Thyroid gland (tissue), 4 donors: Measurements from ENCODE around the gene DCP1B. TPM values are rescaled to one million over a fixed set of nuclear protein-coding genes. Genes with fewer than 3 reads are reported as not detected.

ENCODE experiments used
- DNase-seq, 2 donors: peaks; one replicate each; pipeline ENCODE4 v3.0.0-alpha.2; 2019
- H3K27ac ChIP-seq, 3 donors: fragments of 200-600 bp; sonication (generic); 1 replicate in 2 of 3; 2 replicates in 1 of 3; pipeline ENCODE4 v1.5.1; 2016 to 2019; ENCODE audit warnings: mild to moderate bottlenecking in 1 of 3, moderate library complexity in 1 of 3
- H3K27me3 ChIP-seq: fragments of 200-600 bp; sonication (generic); one replicate; pipeline ENCODE4 v1.5.1; 2019
- H3K36me3 ChIP-seq, 2 donors: fragments of 200-600 bp; sonication (generic); one replicate each; pipeline ENCODE4 v1.5.1; 2016 to 2019
- H3K4me1 ChIP-seq, 2 donors: fragments of 200-600 bp; sonication (generic); one replicate each; pipeline ENCODE4 v1.5.1; 2017 to 2019
- H3K4me3 ChIP-seq, 3 donors: fragments of 200-600 bp; sonication (generic); replicated peaks in 1 of 3; 1 replicate in 2 of 3; 2 replicates in 1 of 3; pipeline ENCODE4 v1.5.1; 2016; ENCODE audit warnings: mild to moderate bottlenecking in 1 of 3
- H3K9me3 ChIP-seq: fragments of 200-600 bp; sonication (generic); one replicate; pipeline ENCODE4 v1.5.1; 2017
- POLR2A ChIP-seq, 2 donors: fragments of 450-650 bp; IDR thresholded peaks; one replicate each; pipeline ENCODE4 v1.6.1; 2017; ENCODE audit warnings: antibody characterized with exemption in 2 of 2, mild to moderate bottlenecking in 2 of 2, moderate library complexity in 1 of 2
- WGBS, 2 donors: methylation state at CpG; one replicate each; pipeline ENCODE4 v1.1.5; 2017; 5-methylcytosine and 5-hydroxymethylcytosine counted together
- intact Hi-C: fragments of 100-400 bp; cut with DNase I; formaldehyde crosslinking; loops from one replicate; pipeline ENCODE4 v1.15.1; 2023
- total RNA-seq, 4 donors: library from RNA; depleted of rRNA; stranded (reverse); fragments of >200 nt; gene quantifications; one replicate each; pipeline ENCODE4 v1.2.3, GENCODE V29; 2016
- TF ChIP-seq, protein P1 (sequence below), 6 experiments: fragments of 200-600 bp in 3 of 6; fragments of 450-650 bp in 3 of 6; sonication (generic) in 3 of 6; IDR thresholded peaks; one replicate each; pipeline ENCODE4 v1.5.1; 2016 to 2019; ENCODE audit warnings: antibody characterized with exemption in 6 of 6, mild to moderate bottlenecking in 2 of 6, inconsistent platforms in 1 of 6, moderate library complexity in 1 of 6

The DCP1B gene
- total RNA-seq, 4 donors from 2014 or later, result 20.1 to 22.9 (median 21.1) TPM

DNA sequence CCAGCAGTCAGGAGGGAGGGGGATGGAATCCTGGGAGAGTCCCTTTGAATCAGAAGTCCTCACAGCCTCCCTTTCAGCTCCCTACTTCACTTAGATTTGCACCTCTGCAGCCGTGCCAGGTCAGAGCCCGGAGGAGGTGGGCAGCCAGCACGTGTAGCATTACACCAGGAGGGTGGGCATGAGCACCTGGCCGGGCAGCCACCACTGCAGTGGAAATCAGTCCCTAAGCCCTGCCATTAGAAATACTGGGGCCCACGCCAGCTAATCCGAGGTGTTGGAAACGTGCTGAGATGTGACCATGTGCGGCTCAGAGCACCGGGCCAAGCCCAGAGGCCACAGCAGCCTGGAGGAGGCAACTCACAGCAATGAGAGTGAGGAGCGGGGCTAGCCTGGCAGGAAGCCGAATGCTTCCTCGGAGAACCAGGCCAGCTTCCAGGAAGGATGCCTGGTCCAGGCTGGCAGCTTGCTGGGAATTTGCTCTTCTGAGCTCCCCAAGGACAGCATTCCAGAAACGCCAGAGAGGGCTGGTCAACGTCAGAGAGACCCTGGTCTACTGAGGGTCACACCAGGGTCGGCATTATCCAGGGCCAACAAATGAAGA, 76.4 kb downstream of the DCP1B start:
- Histone ChIP-seq H3K36me3 (no peaks in the 10 kb centered on the region), H3K4me1 (peaks cover 0 to 6% of the 10 kb centered on the region in 2 donors), H3K27ac (no peak overlapping the region), H3K4me3 (no peak overlapping the region), H3K9me3 (no peaks in the 10 kb centered on the region), H3K27me3 (no peaks in the 10 kb centered on the region)
- TF ChIP-seq POLR2A (IDR thresholded peaks at IDR 0.05), result no peak
- TF ChIP-seq, protein P1, sequence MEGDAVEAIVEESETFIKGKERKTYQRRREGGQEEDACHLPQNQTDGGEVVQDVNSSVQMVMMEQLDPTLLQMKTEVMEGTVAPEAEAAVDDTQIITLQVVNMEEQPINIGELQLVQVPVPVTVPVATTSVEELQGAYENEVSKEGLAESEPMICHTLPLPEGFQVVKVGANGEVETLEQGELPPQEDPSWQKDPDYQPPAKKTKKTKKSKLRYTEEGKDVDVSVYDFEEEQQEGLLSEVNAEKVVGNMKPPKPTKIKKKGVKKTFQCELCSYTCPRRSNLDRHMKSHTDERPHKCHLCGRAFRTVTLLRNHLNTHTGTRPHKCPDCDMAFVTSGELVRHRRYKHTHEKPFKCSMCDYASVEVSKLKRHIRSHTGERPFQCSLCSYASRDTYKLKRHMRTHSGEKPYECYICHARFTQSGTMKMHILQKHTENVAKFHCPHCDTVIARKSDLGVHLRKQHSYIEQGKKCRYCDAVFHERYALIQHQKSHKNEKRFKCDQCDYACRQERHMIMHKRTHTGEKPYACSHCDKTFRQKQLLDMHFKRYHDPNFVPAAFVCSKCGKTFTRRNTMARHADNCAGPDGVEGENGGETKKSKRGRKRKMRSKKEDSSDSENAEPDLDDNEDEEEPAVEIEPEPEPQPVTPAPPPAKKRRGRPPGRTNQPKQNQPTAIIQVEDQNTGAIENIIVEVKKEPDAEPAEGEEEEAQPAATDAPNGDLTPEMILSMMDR (IDR thresholded peaks at IDR 0.05), result no peak
- intact Hi-C loops, result no loop called here
- no peak for DNase-seq
- WGBS, 2 donors, result 69 to 76% methylated on average over 6 to 13 of the region's 15 CpGs

DNA sequence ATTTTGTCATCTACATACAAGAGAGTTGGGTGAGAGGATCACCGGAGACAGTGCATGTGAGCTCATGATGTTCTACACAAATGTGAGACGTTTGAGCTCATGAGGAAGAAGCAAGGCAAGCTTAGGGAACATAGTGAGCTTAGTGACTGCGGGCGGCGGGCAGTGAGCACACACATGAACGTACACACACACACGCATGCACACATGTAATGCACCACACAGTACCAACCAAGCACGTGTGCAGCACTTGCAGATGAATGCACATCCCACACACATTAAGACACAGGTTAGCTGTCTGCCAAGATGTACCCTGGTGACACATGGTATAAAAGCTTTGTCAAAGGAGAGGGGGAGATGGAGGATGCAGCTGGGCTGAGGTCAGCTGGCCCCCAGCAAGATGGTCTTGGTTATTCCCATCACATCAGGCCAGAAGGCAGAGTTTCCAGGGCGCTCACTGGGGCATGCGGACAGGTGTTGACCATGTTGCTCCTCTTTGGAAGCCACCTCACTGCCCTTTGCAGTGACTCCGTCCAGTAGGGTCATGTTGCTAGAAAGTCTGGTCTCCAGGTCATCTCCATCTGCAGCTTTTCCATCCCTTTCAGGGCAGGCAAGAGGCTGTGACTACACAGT, 77.1 kb downstream of the DCP1B start:
- WGBS, 2 donors, result 92 to 95% methylated on average over 11 of the region's 11 CpGs
- Histone ChIP-seq H3K27me3 (no peaks in the 10 kb centered on the region), H3K27ac (no peak overlapping the region), H3K4me1 (peaks cover 0 to 3% of the 10 kb centered on the region in 2 donors), H3K36me3 (no peaks in the 10 kb centered on the region), H3K4me3 (no peak overlapping the region), H3K9me3 (no peaks in the 10 kb centered on the region)
- no peak for TF ChIP-seq POLR2A (IDR thresholded peaks at IDR 0.05)
- TF ChIP-seq, protein P1 (IDR thresholded peaks at IDR 0.05), result no peak
- DNase-seq, result no peak
- intact Hi-C loops, result no loop called here

DNA sequence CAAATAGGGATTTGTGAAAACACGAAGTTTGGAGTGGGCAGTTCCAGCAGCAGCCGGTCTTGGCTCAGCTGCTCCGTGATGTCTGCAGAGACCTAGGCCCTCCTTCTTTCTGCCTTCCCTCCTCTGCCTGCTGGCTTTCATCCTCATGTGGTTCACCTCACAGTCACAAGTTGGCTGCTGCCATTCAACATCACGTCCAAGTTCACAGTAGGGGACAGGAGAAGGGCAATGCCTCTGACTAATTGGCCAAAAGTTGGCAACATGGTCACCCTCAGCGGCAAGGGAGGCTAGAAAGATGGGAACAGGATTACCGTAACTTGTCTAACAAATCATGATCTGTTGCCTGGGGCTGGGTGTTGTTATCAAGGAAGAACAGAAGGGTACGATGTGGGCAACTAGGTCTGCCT, 78.0 kb downstream of the DCP1B start:
- TF ChIP-seq POLR2A (IDR thresholded peaks at IDR 0.05), result no peak
- TF ChIP-seq, protein P1 (IDR thresholded peaks at IDR 0.05), result no peak
- WGBS, 2 donors, result 68 to 78% methylated on average over 7 of the region's 7 CpGs
- Histone ChIP-seq H3K27me3 (no peaks in the 10 kb centered on the region), H3K27ac (no peak overlapping the region), H3K4me3 (no peak overlapping the region), H3K36me3 (no peaks in the 10 kb centered on the region), H3K4me1 (no peaks in the 10 kb centered on the region), H3K9me3 (no peaks in the 10 kb centered on the region)
- DNase-seq, result no peak
- intact Hi-C loops, result no loop called here

DNA sequence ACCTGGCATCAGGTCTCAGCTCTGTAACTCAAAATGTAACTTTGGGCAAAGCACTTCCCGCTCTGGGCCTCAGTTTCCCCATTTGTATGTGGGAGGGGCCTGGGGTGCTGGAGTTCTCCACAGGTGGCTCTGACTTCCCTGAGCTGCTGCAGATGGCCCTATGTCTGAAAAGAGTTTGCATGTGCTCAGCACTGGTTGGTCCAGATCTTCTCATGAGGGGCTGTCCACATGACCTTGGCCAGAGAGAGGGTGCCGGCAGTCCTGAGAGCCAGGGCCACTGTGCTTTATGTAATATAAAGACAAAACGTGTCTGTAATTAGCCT, 78.6 kb downstream of the DCP1B start:
- H3K36me3 ChIP-seq, result no peaks in the 10 kb centered on the region
- WGBS, 2 donors, result 83 to 94% methylated on average over 3 of the region's 3 CpGs
- no peak overlapping the region for H3K4me3 ChIP-seq
- DNase-seq, result no peak
- intact Hi-C loops, result no loop called here
- H3K4me1 ChIP-seq, result no peaks in the 10 kb centered on the region
- TF ChIP-seq, protein P1 (IDR thresholded peaks at IDR 0.05), result no peak
- no peak for TF ChIP-seq POLR2A (IDR thresholded peaks at IDR 0.05)
- H3K27me3 ChIP-seq, result no peaks in the 10 kb centered on the region
- H3K9me3 ChIP-seq, result no peaks in the 10 kb centered on the region
- no peak overlapping the region for H3K27ac ChIP-seq

DNA sequence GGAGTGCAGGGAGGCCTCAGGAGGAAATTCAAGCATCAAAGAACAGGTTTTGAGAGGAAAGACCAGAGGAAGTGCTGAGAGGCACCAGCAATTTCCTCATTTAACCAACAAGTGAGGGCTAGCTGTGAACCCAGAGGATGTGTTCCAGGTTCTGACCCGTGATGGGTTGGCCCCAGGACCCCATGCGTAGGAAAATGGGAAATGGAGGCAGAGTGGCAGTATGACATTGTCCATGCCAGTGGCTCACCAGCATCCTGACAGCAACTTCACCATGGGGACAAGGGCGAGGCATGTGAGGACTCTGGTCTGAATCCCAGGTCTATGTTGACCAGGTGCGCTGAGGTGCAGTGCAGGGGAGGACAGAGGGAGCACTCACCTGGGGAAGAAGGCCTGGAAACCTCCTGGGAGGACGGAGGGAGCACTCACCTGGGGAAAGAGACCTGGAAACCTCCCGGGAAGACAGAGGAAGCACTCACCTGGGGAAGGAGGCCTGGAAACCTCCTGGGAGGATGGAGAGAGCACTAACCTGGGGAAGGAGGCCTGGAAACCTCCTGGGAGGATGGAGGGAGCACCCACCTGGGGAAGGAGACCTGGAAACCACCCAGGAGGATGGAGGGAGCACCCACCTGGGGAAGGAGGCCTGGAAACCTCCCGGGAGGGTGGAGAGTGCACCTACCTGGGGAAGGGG, 79.1 kb downstream of the DCP1B start:
- no peak overlapping the region for H3K27ac ChIP-seq
- H3K4me3 ChIP-seq, result no peak overlapping the region
- WGBS, 2 donors, result 78 to 86% methylated on average over 7 of the region's 7 CpGs
- intact Hi-C loops, result no loop called here
- no peaks in the 10 kb centered on the region for H3K36me3 ChIP-seq
- no peaks in the 10 kb centered on the region for H3K27me3 ChIP-seq
- H3K9me3 ChIP-seq, result no peaks in the 10 kb centered on the region
- no peak for TF ChIP-seq POLR2A (IDR thresholded peaks at IDR 0.05)
- TF ChIP-seq, protein P1 (IDR thresholded peaks at IDR 0.05), result peak in 1 of 6 experiments; percentile 3
- no peak for DNase-seq
- H3K4me1 ChIP-seq, result no peaks in the 10 kb centered on the region
